Colonic mucosa (tissue), 4 donors: Measurements from ENCODE around the gene DDX55. TPM values are rescaled to one million over a fixed set of nuclear protein-coding genes. Genes with fewer than 3 reads are reported as not detected.

ENCODE experiments used
- DNase-seq: peaks from one replicate; pipeline ENCODE4 v3.0.0-alpha.2; 2020
- H3K27ac ChIP-seq: fragments of 200-600 bp; one replicate; pipeline ENCODE4 v1.8.0; 2021
- H3K27me3 ChIP-seq: fragments of 200-600 bp; one replicate; pipeline ENCODE4 v1.8.0; 2021
- H3K36me3 ChIP-seq: fragments of 200-600 bp; one replicate; pipeline ENCODE4 v1.8.0; 2021
- H3K4me1 ChIP-seq: fragments of 200-600 bp; one replicate; pipeline ENCODE4 v1.8.0; 2021; ENCODE audit warnings: mild to moderate bottlenecking
- H3K4me3 ChIP-seq: fragments of 200-600 bp; one replicate; pipeline ENCODE4 v1.8.0; 2021
- H3K9ac ChIP-seq, 2 donors: one replicate each; pipeline ENCODE4 v1.7.0; 2013; ENCODE audit warnings: control low read depth in 2 of 2, low read depth in 2 of 2, low read length in 2 of 2
- H3K9me3 ChIP-seq: fragments of 200-600 bp; one replicate; pipeline ENCODE4 v1.8.0; 2021
- intact Hi-C: fragments of 100-400 bp; cut with DNase I; formaldehyde crosslinking; loops from one replicate; pipeline ENCODE4 v1.14.1; 2022
- total RNA-seq, 2 donors: library from RNA; stranded (reverse); fragmentation: NEBNext Ultra II Directional in 1 of 2; extraction: Animal tissue kit (Norgen Biotek cat#: 25700) in 1 of 2; gene quantifications; one replicate each; pipeline ENCODE4 v1.2.1, GENCODE V29; 2021
- TF ChIP-seq, protein P1 (sequence below): fragments of 200-600 bp; IDR thresholded peaks from one replicate; pipeline ENCODE4 v1.8.0; 2022; ENCODE audit warnings: antibody characterized with exemption, mild to moderate bottlenecking
- donor health status: healthy.
- donor health status: DM: no; HTN: no; CAD: no.
- donor health status: DM: no; HTN: no; CAD: no.

The DDX55 gene
- total RNA-seq, 2 donors from 2014 or later = 8.1 to 19.7 TPM

DNA sequence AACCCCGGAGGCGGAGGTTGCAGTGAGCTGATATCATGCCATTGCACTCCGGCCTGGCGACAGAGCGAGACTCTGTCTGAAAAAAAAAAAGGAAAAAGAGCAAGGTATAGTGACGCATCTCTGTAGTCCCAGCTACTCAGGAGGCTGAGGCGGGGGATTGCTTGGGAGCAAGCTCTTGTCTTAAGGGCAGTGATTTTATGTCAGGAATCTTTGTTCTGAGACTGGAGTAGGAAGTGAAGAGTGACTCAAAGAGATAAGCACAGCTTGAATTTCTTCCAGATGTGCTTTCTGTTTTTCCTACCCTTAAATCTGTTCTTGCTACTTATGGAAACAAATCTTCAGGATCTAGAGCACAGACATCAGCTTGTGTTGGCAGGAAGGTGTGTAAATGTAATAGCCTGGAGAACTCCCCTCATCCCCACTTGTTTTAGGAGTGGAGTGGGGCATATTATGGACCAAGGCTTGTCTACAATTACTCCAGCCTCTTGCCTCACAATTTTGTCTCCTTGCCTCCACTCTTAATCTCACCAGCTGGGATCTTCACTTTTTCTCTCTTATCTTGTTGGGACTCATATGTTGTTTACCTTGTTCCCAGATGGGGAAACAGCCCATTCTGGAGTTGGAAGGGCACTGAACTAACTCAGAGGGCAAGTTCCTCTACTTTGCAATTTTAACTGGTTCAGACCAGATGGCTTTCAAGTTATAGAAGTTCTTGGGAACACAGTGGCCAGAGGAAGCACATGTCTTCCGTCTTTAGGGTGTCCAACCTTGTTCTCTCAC, 10.0 kb upstream of the DDX55 start:
- DNase-seq = no peak
- TF ChIP-seq, protein P1, sequence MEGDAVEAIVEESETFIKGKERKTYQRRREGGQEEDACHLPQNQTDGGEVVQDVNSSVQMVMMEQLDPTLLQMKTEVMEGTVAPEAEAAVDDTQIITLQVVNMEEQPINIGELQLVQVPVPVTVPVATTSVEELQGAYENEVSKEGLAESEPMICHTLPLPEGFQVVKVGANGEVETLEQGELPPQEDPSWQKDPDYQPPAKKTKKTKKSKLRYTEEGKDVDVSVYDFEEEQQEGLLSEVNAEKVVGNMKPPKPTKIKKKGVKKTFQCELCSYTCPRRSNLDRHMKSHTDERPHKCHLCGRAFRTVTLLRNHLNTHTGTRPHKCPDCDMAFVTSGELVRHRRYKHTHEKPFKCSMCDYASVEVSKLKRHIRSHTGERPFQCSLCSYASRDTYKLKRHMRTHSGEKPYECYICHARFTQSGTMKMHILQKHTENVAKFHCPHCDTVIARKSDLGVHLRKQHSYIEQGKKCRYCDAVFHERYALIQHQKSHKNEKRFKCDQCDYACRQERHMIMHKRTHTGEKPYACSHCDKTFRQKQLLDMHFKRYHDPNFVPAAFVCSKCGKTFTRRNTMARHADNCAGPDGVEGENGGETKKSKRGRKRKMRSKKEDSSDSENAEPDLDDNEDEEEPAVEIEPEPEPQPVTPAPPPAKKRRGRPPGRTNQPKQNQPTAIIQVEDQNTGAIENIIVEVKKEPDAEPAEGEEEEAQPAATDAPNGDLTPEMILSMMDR = no peak
- H3K4me1 ChIP-seq = no peaks in the 10 kb centered on the region
- no peak overlapping the region for H3K27ac ChIP-seq
- no peaks in the 10 kb centered on the region for H3K27me3 ChIP-seq
- intact Hi-C loops = no loop called here
- H3K36me3 ChIP-seq = peaks cover 10% of the 10 kb centered on the region
- no peak overlapping the region for H3K9ac ChIP-seq
- H3K9me3 ChIP-seq = no peaks in the 10 kb centered on the region
- H3K4me3 ChIP-seq = no peak overlapping the region

DNA sequence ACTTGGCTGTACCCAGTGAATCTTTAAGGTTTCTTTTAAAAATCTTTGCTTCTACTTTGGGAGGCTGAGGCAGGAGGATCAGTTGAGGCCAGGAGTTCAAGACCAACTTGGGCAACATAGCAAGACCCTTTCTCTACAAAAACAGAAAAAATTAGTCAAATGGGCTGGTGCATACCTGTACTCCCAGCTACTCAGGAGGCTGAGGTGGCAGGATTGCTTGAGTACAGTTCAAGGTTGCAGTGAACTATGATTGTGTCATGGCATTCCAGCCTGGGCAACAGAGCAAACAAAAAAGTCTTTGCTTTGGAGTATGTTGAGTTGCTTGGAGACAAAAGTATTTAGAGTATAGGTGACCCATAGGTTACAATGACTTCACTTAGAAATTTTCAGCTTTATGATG, 6.2 kb upstream of the DDX55 start:
- TF ChIP-seq, protein P1 = no peak
- no peak overlapping the region for H3K9ac ChIP-seq
- no peaks in the 10 kb centered on the region for H3K9me3 ChIP-seq
- intact Hi-C loops = no loop called here
- H3K36me3 ChIP-seq = peaks cover 10% of the 10 kb centered on the region
- H3K4me1 ChIP-seq = no peaks in the 10 kb centered on the region
- H3K27me3 ChIP-seq = no peaks in the 10 kb centered on the region
- H3K27ac ChIP-seq = no peak overlapping the region
- H3K4me3 ChIP-seq = no peak overlapping the region
- DNase-seq = no peak

DNA sequence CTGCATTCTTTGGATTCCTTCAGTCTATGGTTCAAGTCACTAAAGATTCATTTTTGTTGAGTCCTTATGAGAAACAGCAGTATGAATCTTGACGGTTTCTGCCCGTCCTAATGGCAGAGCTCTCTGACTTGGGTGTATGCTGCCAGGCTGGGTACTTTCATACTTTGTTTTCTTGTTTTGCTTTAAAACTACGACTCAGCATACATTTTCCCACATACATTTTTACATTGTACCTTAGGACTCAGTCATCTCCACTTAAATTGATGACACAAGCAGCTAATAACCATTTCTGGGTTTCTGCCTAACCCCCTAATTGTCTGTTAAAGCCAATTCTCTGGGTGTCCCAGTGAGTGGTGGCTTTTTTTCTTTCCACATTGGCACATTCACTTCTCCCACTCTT, 4.8 kb upstream of the DDX55 start:
- no peak overlapping the region for H3K4me3 ChIP-seq
- no peak for DNase-seq
- H3K9ac ChIP-seq = no peak overlapping the region
- H3K27me3 ChIP-seq = no peaks in the 10 kb centered on the region
- intact Hi-C loops = no loop called here
- H3K4me1 ChIP-seq = no peaks in the 10 kb centered on the region
- H3K36me3 ChIP-seq = peaks cover 10% of the 10 kb centered on the region
- TF ChIP-seq, protein P1 = no peak
- no peaks in the 10 kb centered on the region for H3K9me3 ChIP-seq
- no peak overlapping the region for H3K27ac ChIP-seq

DNA sequence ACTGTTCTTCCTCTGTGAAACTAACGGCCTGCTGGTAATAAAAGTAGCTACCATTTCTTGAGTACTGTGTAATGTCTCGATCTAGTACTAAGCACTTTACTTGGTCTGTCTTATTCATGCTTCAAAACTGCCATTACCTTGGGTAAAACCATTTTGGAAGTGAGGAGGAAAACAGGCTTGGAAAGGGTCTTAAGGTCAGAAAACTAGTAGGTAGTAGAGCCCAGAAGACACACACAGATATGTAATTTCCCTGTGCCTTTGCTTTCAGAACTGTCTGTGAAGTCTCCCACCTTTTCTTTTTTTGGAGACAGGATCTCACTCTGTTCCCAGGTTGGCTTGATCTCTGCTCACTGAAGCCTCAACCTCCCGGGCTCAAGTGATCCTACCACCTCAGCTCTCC, 3.4 kb upstream of the DDX55 start:
- no peaks in the 10 kb centered on the region for H3K9me3 ChIP-seq
- peaks cover 10% of the 10 kb centered on the region for H3K36me3 ChIP-seq
- no peaks in the 10 kb centered on the region for H3K4me1 ChIP-seq
- H3K4me3 ChIP-seq = no peak overlapping the region
- H3K27ac ChIP-seq = no peak overlapping the region
- intact Hi-C loops = no loop called here
- H3K27me3 ChIP-seq = no peaks in the 10 kb centered on the region
- TF ChIP-seq, protein P1 = no peak
- DNase-seq = no peak
- no peak overlapping the region for H3K9ac ChIP-seq

DNA sequence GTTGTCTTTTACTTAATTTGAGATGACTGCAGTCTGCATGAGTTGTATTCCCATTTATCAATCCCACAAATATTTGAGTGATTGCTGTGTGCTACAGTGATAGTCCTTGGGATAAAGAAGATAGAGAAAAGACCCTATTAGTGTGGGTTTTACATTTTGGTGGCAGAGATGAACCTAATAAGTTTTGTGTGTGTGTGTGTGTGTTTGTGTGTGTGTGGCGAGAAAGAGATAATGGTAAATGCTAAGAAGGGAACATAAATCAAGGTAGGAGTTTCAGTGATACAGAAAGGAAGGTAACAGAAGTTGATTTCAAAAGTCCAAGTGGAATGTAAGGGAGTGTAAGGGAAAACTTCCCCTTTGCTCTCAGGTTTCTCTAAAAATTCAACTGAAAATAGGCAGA, 2.6 kb upstream of the DDX55 start:
- intact Hi-C loops = no loop called here
- TF ChIP-seq, protein P1 = no peak
- H3K27ac ChIP-seq = no peak overlapping the region
- H3K27me3 ChIP-seq = no peaks in the 10 kb centered on the region
- H3K4me1 ChIP-seq = no peaks in the 10 kb centered on the region
- no peak for DNase-seq
- peaks cover 10% of the 10 kb centered on the region for H3K36me3 ChIP-seq
- H3K9ac ChIP-seq = no peak overlapping the region
- no peaks in the 10 kb centered on the region for H3K9me3 ChIP-seq
- H3K4me3 ChIP-seq = no peak overlapping the region
